ENCODE results near the gene MFSD6. TPM values are rescaled to one million over a fixed set of nuclear protein-coding genes. Genes with fewer than 3 reads are reported as not detected.

MFSD6 gene
- total RNA-seq, 2 donors from 2014 or later, result 1.2 to 3.2 TPM

GRCh38 chr2:190462611-190463010 lies 54.5 kb downstream of the MFSD6 start:
- Histone ChIP-seq H3K9ac (ENCODE audit: extremely low read depth, low read length, poor library complexity, severe bottlenecking) (no peak overlapping the region), H3K9me3 (ENCODE audit: control insufficient read depth, low read length) (no peaks in the 10 kb centered on the region), H3K27me3 (ENCODE audit: control insufficient read depth, insufficient read depth, low read length, poor library complexity, severe bottlenecking) (no peaks in the 10 kb centered on the region), H3K27ac (ENCODE audit: low read depth, low read length) (no peak overlapping the region), H3K4me1 (ENCODE audit: control insufficient read depth, insufficient read depth, low read length) (no peaks in the 10 kb centered on the region), H3K36me3 (ENCODE audit: control insufficient read depth, insufficient read depth, low read length) (no peaks in the 10 kb centered on the region), H3K4me3 (ENCODE audit: low read length) (no peak overlapping the region)
- Mint-ChIP-seq H3K9me3 (no peaks in the 10 kb centered on the region), H3K27ac (no peak overlapping the region), H3K27me3 (ENCODE audit: insufficient read depth) (no peaks in the 10 kb centered on the region), H3K4me3 (no peak overlapping the region), H3K4me1 (no peaks in the 10 kb centered on the region), H3K36me3 (ENCODE audit: low read depth) (no peaks in the 10 kb centered on the region)
- TF ChIP-seq CTCF (conservative IDR thresholded peaks at IDR 0.05), result no peak
- DNase-seq, result no peak
- WGBS, 2 experiments (ENCODE audit: insufficient coverage in 1 of 2, insufficient read length in 1 of 2), result 97 to 100% methylated on average over 1 of the region's 1 CpG

DNA sequence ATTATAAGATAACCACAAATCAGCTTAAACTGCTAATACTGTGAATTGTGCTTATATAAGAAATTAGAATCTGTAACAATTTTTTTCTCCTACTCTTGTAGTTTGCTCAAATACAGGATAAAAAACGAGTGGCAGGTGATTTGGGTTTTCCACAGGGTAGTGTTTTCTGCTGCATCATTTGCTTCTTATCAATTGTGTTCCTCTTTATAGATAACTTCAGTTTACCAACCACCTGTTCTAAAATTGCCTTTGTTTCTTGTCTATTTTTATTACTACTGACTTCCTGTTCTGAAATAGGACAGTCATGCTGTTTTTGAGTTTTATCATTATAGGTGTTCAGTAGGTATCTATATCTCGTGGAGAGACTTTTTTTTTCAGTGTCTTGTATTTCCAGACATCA lies 56.9 kb downstream of the MFSD6 start:
- H3K4me3 Mint-ChIP-seq, result no peak overlapping the region

DNA sequence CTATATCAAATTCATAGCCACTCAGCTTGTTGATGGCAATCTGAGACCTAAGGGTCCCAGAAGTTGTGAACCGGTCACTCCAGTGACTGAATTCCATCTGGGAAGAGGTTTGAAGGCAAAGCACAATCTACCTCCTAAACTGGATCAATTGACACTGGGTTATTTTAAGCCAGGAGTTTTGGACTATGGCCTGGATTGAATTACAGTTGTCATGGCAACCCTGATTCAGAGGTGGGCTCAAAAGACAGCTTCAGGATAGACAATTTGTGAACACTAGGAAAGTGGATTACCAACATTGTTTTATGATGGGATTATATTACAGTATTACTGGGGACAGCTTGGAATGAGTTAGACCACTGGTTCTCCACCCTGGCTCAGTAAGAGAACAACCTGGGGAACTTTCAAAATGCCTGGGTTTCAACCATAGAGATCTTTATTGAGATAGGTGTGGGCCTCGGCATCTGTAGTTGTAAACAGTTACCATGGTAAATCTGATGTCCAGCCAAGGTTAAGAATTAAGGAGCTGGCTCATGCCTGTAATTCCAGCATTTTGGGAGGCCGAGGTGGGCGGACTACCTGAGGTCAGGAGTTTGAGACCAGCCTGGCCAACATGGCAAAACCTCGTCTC lies 58.8 kb downstream of the MFSD6 start:
- Mint-ChIP-seq H3K4me1 (no peaks in the 10 kb centered on the region), H3K9me3 (peaks cover 14% of the 10 kb centered on the region), H3K36me3 (ENCODE audit: low read depth) (peaks cover 4% of the 10 kb centered on the region), H3K4me3 (no peak overlapping the region), H3K27ac (no peak overlapping the region), H3K27me3 (ENCODE audit: insufficient read depth) (no peaks in the 10 kb centered on the region)
- Histone ChIP-seq H3K9me3 (ENCODE audit: control insufficient read depth, low read length) (no peaks in the 10 kb centered on the region), H3K27me3 (ENCODE audit: control insufficient read depth, insufficient read depth, low read length, poor library complexity, severe bottlenecking) (no peaks in the 10 kb centered on the region), H3K36me3 (ENCODE audit: control insufficient read depth, insufficient read depth, low read length) (no peaks in the 10 kb centered on the region), H3K4me1 (ENCODE audit: control insufficient read depth, insufficient read depth, low read length) (no peaks in the 10 kb centered on the region), H3K9ac (ENCODE audit: extremely low read depth, low read length, poor library complexity, severe bottlenecking) (no peak overlapping the region), H3K27ac (ENCODE audit: low read depth, low read length) (no peak overlapping the region), H3K4me3 (ENCODE audit: low read length) (no peak overlapping the region)
- no peak for TF ChIP-seq CTCF (conservative IDR thresholded peaks at IDR 0.05)
- no peak for DNase-seq
- WGBS, 2 experiments (ENCODE audit: insufficient coverage in 1 of 2, insufficient read length in 1 of 2), result 93 to 96% methylated on average over 4 to 5 of the region's 5 CpGs

More for the DNA sequence above, 56.9 kb downstream of the MFSD6 start:
- H3K4me1 Mint-ChIP-seq, result no peaks in the 10 kb centered on the region
- WGBS, 2 experiments (ENCODE audit: insufficient coverage in 1 of 2, insufficient read length in 1 of 2), result 83% methylated on average over 1 of the region's 2 CpGs; no CpG with 5 or more reads in 1 of the 2 experiments
- H3K27me3 ChIP-seq (ENCODE audit: control insufficient read depth, insufficient read depth, low read length, poor library complexity, severe bottlenecking), result no peaks in the 10 kb centered on the region
- no peaks in the 10 kb centered on the region for H3K27me3 Mint-ChIP-seq (ENCODE audit: insufficient read depth)
- no peak overlapping the region for H3K27ac Mint-ChIP-seq
- no peak overlapping the region for H3K27ac ChIP-seq (ENCODE audit: low read depth, low read length)
- no peaks in the 10 kb centered on the region for H3K4me1 ChIP-seq (ENCODE audit: control insufficient read depth, insufficient read depth, low read length)
- no peak for TF ChIP-seq CTCF (conservative IDR thresholded peaks at IDR 0.05)
- no peaks in the 10 kb centered on the region for H3K36me3 ChIP-seq (ENCODE audit: control insufficient read depth, insufficient read depth, low read length)
- no peak for DNase-seq
- H3K9me3 Mint-ChIP-seq, result no peaks in the 10 kb centered on the region
- no peaks in the 10 kb centered on the region for H3K36me3 Mint-ChIP-seq (ENCODE audit: low read depth)
- no peak overlapping the region for H3K4me3 ChIP-seq (ENCODE audit: low read length)
- no peaks in the 10 kb centered on the region for H3K9me3 ChIP-seq (ENCODE audit: control insufficient read depth, low read length)
- no peak overlapping the region for H3K9ac ChIP-seq (ENCODE audit: extremely low read depth, low read length, poor library complexity, severe bottlenecking)
